Measurements from ENCODE around the gene SCO2.
A peak's percentile ranks its signal among the peaks of the same experiment; 100 is the strongest.

The SCO2 gene

GRCh38 chr22:50473855-50474671, 51.3 kb downstream of the SCO2 start:
- peak; percentile 20 for DNase-seq

All from fibroblast of skin of right quadriceps (primary cell).